OCI-LY1 (cell line): ENCODE data around the gene SQSTM1.

ENCODE experiments used
- EZH2 ChIP-seq: fragments of 200-600 bp; sonication (generic), shearing (Covaris generic); IDR thresholded peaks from 2 replicates; pipeline ENCODE4 v1.8.0; 2017; ENCODE audit warnings: borderline replicate concordance, mixed run types, mild to moderate bottlenecking, antibody characterized with exemption, low read length, moderate library complexity, mixed read lengths
- TF ChIP-seq, protein P1 (sequence below): fragments of 200-600 bp; sonication (generic), shearing (Covaris generic); IDR thresholded peaks from 2 replicates; pipeline ENCODE4 v1.5.1; 2017; ENCODE audit warnings: mild to moderate bottlenecking, antibody characterized with exemption, low read length, moderate library complexity, mixed read lengths

DNA sequence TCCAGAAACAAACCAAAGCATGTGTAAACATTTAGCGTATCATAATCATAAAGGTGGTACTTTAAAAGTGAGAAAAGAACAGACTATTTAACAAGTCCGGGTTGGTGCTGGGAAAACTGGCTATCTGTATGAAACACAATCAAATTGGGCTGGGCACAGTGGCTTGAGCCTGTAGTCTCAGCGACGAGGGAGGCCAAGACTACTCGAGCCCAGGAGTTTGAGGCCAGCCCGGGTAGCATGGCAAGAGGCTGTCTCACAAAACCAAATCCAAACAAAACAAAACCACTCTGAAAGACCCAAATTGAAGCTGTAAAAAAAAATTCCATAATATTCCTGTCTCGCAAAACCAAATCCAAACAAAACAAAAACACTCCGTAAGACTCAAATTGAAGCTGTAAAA is 33.7 kb downstream of the SQSTM1 start:
- TF ChIP-seq, protein P1, sequence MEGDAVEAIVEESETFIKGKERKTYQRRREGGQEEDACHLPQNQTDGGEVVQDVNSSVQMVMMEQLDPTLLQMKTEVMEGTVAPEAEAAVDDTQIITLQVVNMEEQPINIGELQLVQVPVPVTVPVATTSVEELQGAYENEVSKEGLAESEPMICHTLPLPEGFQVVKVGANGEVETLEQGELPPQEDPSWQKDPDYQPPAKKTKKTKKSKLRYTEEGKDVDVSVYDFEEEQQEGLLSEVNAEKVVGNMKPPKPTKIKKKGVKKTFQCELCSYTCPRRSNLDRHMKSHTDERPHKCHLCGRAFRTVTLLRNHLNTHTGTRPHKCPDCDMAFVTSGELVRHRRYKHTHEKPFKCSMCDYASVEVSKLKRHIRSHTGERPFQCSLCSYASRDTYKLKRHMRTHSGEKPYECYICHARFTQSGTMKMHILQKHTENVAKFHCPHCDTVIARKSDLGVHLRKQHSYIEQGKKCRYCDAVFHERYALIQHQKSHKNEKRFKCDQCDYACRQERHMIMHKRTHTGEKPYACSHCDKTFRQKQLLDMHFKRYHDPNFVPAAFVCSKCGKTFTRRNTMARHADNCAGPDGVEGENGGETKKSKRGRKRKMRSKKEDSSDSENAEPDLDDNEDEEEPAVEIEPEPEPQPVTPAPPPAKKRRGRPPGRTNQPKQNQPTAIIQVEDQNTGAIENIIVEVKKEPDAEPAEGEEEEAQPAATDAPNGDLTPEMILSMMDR = no peak
- no peak for TF ChIP-seq EZH2
